ENCODE results near the gene ABL1.

DNA sequence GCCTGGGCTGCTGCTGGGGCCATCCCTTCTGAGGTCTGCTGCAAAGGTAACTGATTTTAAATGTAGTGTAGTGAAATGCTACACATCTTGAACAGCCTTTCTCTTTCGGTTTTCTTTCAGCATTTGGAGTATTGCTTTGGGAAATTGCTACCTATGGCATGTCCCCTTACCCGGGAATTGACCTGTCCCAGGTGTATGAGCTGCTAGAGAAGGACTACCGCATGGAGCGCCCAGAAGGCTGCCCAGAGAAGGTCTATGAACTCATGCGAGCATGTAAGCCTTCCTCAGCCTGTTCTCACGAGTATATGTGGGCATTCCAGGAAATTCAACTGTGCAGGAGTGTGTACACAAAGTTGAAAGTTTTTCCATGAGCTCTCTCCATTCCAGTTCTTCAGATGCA, 43.2 kb downstream of the ABL1 start:
- TF ChIP-seq, protein P1, sequence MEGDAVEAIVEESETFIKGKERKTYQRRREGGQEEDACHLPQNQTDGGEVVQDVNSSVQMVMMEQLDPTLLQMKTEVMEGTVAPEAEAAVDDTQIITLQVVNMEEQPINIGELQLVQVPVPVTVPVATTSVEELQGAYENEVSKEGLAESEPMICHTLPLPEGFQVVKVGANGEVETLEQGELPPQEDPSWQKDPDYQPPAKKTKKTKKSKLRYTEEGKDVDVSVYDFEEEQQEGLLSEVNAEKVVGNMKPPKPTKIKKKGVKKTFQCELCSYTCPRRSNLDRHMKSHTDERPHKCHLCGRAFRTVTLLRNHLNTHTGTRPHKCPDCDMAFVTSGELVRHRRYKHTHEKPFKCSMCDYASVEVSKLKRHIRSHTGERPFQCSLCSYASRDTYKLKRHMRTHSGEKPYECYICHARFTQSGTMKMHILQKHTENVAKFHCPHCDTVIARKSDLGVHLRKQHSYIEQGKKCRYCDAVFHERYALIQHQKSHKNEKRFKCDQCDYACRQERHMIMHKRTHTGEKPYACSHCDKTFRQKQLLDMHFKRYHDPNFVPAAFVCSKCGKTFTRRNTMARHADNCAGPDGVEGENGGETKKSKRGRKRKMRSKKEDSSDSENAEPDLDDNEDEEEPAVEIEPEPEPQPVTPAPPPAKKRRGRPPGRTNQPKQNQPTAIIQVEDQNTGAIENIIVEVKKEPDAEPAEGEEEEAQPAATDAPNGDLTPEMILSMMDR (conservative IDR thresholded peaks at IDR 0.05; ENCODE audit: low read length): no peak
- no peak for TF ChIP-seq EZH2phosphoT487 (IDR thresholded peaks at IDR 0.05; ENCODE audit: borderline replicate concordance)
